ENCODE results near the gene HRAS. TPM values are rescaled to one million over a fixed set of nuclear protein-coding genes. Genes with fewer than 3 reads are reported as not detected.
A peak's percentile ranks its signal among the peaks of the same experiment; 100 is the strongest.

HRAS gene
- total and polyA plus RNA-seq, 2 of the 13 experiments (the other 11 are each of a cell fraction or from before 2014, with no cell fraction given): 32.9 to 50.0 TPM

- TF ChIP-seq USF2 (IDR thresholded peaks at IDR 0.05; ENCODE audit: low read depth, low read length) (peak; percentile 21; the same call in 1 of the 2 replicates), USF2 (CRISPR knock-in tag; IDR thresholded peaks at IDR 0.05; ENCODE audit: borderline replicate concordance) (no peak; the same call in 1 of the 2 replicates), ZFX (CRISPR knock-in tag; IDR thresholded peaks at IDR 0.05; ENCODE audit: low read depth) (peak; percentile 81; the same call in 1 of the 2 replicates), GPN1 (CRISPR knock-in tag; IDR thresholded peaks at IDR 0.05; ENCODE audit: borderline replicate concordance) (no peak), ZNF790 (CRISPR knock-in tag; IDR thresholded peaks at IDR 0.05; ENCODE audit: borderline replicate concordance) (no peak), THAP11 (CRISPR knock-in tag; IDR thresholded peaks at IDR 0.05) (peak; percentile 49; the same call in 1 of the 2 replicates), FOXK2 (IDR thresholded peaks at IDR 0.05) (peak; percentile 50; the same call in 1 of the 2 replicates), CHD4 (IDR thresholded peaks at IDR 0.05; ENCODE audit: borderline replicate concordance, low read length) (no peak), AGO1 (IDR thresholded peaks at IDR 0.05; ENCODE audit: low read depth, low read length, poor library complexity, severe bottlenecking) (no peak), KMT2B (CRISPR knock-in tag; IDR thresholded peaks at IDR 0.05) (no peak), RFX3 (CRISPR knock-in tag; IDR thresholded peaks at IDR 0.05) (peak; percentile 59; the same call in 1 of the 2 replicates), KLF6 (CRISPR knock-in tag; IDR thresholded peaks at IDR 0.05) (no peak), MLLT10 (CRISPR knock-in tag; IDR thresholded peaks at IDR 0.05) (no peak), ZNF800 (CRISPR knock-in tag; IDR thresholded peaks at IDR 0.05) (0 out of 2 replicates have a peak, but pooled peaks have one; percentile 35), ATF7 (IDR thresholded peaks at IDR 0.05) (no peak), ATF7 (CRISPR knock-in tag; IDR thresholded peaks at IDR 0.05) (0 out of 2 replicates have a peak, but pooled peaks have one; percentile 24), RBM39 (IDR thresholded peaks at IDR 0.05; ENCODE audit: low read depth, low read length, poor library complexity, severe bottlenecking) (no peak), ERF (CRISPR knock-in tag; IDR thresholded peaks at IDR 0.05) (peak; percentile 24; the same call in 1 of the 2 replicates), TEAD3 (CRISPR knock-in tag; optimal IDR thresholded peaks at IDR 0.05; ENCODE audit: borderline replicate concordance) (peak; percentile 28), TGIF2 (CRISPR knock-in tag; IDR thresholded peaks at IDR 0.05) (no peak), ZNF430 (CRISPR knock-in tag; IDR thresholded peaks at IDR 0.05) (peak; percentile 66), XRCC5 (optimal IDR thresholded peaks at IDR 0.05; ENCODE audit: low read length) (peak; percentile 17)
- TF ChIP-seq, protein P1, sequence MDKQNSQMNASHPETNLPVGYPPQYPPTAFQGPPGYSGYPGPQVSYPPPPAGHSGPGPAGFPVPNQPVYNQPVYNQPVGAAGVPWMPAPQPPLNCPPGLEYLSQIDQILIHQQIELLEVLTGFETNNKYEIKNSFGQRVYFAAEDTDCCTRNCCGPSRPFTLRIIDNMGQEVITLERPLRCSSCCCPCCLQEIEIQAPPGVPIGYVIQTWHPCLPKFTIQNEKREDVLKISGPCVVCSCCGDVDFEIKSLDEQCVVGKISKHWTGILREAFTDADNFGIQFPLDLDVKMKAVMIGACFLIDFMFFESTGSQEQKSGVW (CRISPR knock-in tag; IDR thresholded peaks at IDR 0.05; ENCODE audit: borderline replicate concordance): no peak
- TF ChIP-seq, protein P2, sequence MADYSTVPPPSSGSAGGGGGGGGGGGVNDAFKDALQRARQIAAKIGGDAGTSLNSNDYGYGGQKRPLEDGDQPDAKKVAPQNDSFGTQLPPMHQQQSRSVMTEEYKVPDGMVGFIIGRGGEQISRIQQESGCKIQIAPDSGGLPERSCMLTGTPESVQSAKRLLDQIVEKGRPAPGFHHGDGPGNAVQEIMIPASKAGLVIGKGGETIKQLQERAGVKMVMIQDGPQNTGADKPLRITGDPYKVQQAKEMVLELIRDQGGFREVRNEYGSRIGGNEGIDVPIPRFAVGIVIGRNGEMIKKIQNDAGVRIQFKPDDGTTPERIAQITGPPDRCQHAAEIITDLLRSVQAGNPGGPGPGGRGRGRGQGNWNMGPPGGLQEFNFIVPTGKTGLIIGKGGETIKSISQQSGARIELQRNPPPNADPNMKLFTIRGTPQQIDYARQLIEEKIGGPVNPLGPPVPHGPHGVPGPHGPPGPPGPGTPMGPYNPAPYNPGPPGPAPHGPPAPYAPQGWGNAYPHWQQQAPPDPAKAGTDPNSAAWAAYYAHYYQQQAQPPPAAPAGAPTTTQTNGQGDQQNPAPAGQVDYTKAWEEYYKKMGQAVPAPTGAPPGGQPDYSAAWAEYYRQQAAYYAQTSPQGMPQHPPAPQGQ (CRISPR knock-in tag; IDR thresholded peaks at IDR 0.05; ENCODE audit: borderline replicate concordance): no peak
Observed at GRCh38 chr11:579830-580601, 44.6 kb upstream of the HRAS start (continued).
